ENCODE results near the gene AUTS2. TPM values are rescaled to one million over a fixed set of nuclear protein-coding genes. Genes with fewer than 3 reads are reported as not detected.

Gene AUTS2
- total and polyA plus RNA-seq, 9 of the 15 experiments (the other 6 are each of a cell fraction or from before 2014, with no cell fraction given): 0.58 TPM; not detected in 8

- TF ChIP-seq TSHZ1 (CRISPR knock-in tag; IDR thresholded peaks at IDR 0.05): no peak
Measured at GRCh38 chr7:69786730-69787395, 188.6 kb downstream of the AUTS2 start (continued).

- POLR2A ChIA-PET: no interaction called here
- no TSS peak for BruUV-seq (replicated peaks)
- Histone ChIP-seq H3K4me2 (ENCODE audit: insufficient read depth, low read length) (no peak overlapping the region), H2AFZ (ENCODE audit: low read depth, low read length) (no peak overlapping the region), H3K4me3 (no peak overlapping the region), H3K9ac (ENCODE audit: insufficient read depth in 1 of 2, low read depth in 2 of 2, low read length in 2 of 2) (no peak overlapping the region), H3K9me1 (ENCODE audit: control insufficient read depth, insufficient read depth, low read length) (no peaks in the 10 kb centered on the region), H3K4me1 (replicated peaks in 1 of 2; ENCODE audit: control insufficient read depth in 2 of 2, insufficient read depth in 2 of 2, low read length in 2 of 2) (no peaks in the 10 kb centered on the region), H3K9me3 (replicated peaks; ENCODE audit: control insufficient read depth, insufficient read depth, low read depth, low read length) (no peaks in the 10 kb centered on the region), H3K36me3 (ENCODE audit: control insufficient read depth, insufficient read depth, low read length) (no peaks in the 10 kb centered on the region), H3K27ac (ENCODE audit: extremely low read depth, low read depth, low read length) (no peak overlapping the region), H3K27me3 (ENCODE audit: control insufficient read depth in 2 of 2, insufficient read depth in 2 of 2, low read length in 2 of 2) (no peaks in the 10 kb centered on the region), H4K20me1 (replicated peaks; ENCODE audit: control insufficient read depth, insufficient read depth, low read length) (no peaks in the 10 kb centered on the region), H3K79me2 (ENCODE audit: control insufficient read depth, insufficient read depth, low read length) (no peaks in the 10 kb centered on the region)
- intact Hi-C loops (cut with micrococcal nuclease): no loop called here
- FAIRE-seq (no peak), ATAC-seq (no peak), DNase-seq (ENCODE audit: extremely low read depth in 1 of 4, low spot score in 3 of 4) (no peak)
- CTCF ChIA-PET (ENCODE audit: low intra/inter-chr PET ratio): no interaction called here
- in situ Hi-C loops (cut with MboI): no loop called here
- 5% methylated on average over 5 of the region's 5 CpGs for WGBS (ENCODE audit: insufficient coverage, low coverage, missing lambda C conversion rate)
- TF ChIP-seq CBX8 (IDR thresholded peaks at IDR 0.05; ENCODE audit: borderline replicate concordance, extremely low read depth, low read depth, low read length, poor library complexity, severe bottlenecking) (no peak), ZNF609 (CRISPR knock-in tag; IDR thresholded peaks at IDR 0.05; ENCODE audit: borderline replicate concordance) (no peak), PHF8 (IDR thresholded peaks at IDR 0.05; ENCODE audit: borderline replicate concordance, low read length) (no peak), ZNF280B (CRISPR knock-in tag; IDR thresholded peaks at IDR 0.05) (no peak), TRIM24 (IDR thresholded peaks at IDR 0.05) (no peak), NCOA1 (IDR thresholded peaks at IDR 0.05; ENCODE audit: low read depth) (no peak)
Measured at GRCh38 chr7:69787736-69788431, 189.6 kb downstream of the AUTS2 start.
